Hematopoietic multipotent progenitor cell treated with erythropoietin and hydrocortisone succinate and interleukin-3 and kit ligand, for 6 days (in vitro differentiated cells): Measurements from ENCODE around the gene DHX58.

Experiments
- DNase-seq: peaks from one replicate; pipeline ENCODE4 v3.0.0-alpha.2; 2015

The DHX58 gene

GRCh38 chr17:42129109-42129837 is 16.8 kb upstream of the DHX58 start:
- DNase-seq, result no peak

DNA sequence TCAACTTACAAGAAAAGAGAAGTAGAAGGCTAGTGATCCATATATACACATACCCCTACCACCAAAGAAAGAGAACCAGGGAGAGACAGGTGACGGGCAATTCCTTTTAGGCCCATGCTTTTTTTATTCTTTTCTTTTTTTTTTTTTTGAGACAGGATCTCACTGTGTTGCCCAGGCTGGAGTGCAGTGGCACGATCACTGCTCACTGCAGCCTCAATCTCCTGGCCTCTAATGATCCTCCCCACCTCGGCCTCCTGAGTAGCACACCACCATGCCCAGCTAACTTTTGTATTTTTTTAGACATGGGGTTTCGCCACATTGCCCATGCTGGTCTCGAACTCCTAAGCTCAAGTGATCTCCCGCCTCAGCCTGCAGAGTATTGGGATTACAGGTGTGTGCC is 14.9 kb upstream of the DHX58 start:
- DNase-seq, result no peak

- DNase-seq, result no peak
Measured at GRCh38 chr17:42126836-42127235, 14.3 kb upstream of the DHX58 start.

- no peak for DNase-seq
Measured at GRCh38 chr17:42125565-42125964, 13.1 kb upstream of the DHX58 start.

- no peak for DNase-seq
Measured at GRCh38 chr17:42124256-42124655, 11.7 kb upstream of the DHX58 start.

GRCh38 chr17:42122371-42123303 is 10.1 kb upstream of the DHX58 start, which contains the start of gene HSPB9:
HSPB9 (plus strand) TSS chr17:42122804; CDS start chr17:42122851, 47 bp downstream.
- no peak for DNase-seq

- peak; percentile 93 for DNase-seq
Measured at GRCh38 chr17:42120770-42121769, 8.6 kb upstream of the DHX58 start, which contains the start of gene KAT2A. KAT2A (minus strand) TSS chr17:42121367; CDS start chr17:42121304, 63 bp downstream.

DNA sequence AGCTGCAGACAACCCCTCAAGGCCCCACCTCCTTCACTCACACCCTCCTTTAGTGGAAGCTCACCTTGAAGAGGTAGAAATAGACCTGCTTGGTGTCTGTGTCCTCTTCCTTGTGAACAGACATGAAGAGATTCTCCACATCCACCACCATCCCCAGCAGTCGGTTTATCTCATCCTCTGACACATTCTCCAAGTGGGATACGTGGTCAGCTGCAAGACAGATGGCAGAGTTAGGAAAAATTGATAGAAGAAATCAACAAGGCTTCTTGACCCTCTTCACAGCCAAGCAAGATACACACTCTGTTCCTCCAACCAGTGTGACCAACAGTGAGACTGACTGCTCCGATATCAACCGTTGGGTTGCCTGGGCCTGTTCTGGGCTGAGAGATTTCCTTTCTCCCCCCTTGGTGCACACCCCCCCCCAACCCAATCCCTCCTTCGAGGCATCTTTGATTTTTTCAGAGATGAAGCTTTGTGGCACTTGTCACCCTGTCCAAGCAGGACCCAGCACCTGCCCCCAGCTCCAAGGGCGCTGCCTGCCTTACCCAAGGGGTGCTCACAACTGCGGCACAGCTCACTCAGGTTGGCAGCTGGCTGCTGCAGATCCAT is 7.8 kb upstream of the DHX58 start:
- DNase-seq, result peak; percentile 64

GRCh38 chr17:42119301-42119700 is 6.8 kb upstream of the DHX58 start:
- no peak for DNase-seq

DNA sequence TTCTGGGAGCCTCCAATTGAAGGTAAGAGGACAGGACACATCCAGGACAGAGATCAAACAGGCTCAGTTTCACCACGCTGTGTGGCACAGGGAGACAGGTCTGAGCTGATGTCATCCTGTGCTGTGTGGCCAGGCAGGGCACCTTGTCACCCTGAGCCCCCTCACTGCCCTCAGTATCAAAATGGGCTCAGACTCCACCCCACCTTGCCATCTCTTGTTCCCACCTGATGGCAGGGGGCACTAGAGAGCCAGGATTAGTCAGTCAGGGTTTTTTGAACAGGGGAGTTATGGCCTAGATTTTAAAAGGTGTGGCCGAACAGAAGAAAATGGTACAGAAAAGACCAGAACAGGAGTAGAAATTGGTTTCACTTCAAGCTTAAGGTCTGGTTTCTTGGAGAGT is 6.0 kb upstream of the DHX58 start:
- peak; percentile 75 for DNase-seq

GRCh38 chr17:42118126-42118510 is 5.6 kb upstream of the DHX58 start:
- no peak for DNase-seq

DNA sequence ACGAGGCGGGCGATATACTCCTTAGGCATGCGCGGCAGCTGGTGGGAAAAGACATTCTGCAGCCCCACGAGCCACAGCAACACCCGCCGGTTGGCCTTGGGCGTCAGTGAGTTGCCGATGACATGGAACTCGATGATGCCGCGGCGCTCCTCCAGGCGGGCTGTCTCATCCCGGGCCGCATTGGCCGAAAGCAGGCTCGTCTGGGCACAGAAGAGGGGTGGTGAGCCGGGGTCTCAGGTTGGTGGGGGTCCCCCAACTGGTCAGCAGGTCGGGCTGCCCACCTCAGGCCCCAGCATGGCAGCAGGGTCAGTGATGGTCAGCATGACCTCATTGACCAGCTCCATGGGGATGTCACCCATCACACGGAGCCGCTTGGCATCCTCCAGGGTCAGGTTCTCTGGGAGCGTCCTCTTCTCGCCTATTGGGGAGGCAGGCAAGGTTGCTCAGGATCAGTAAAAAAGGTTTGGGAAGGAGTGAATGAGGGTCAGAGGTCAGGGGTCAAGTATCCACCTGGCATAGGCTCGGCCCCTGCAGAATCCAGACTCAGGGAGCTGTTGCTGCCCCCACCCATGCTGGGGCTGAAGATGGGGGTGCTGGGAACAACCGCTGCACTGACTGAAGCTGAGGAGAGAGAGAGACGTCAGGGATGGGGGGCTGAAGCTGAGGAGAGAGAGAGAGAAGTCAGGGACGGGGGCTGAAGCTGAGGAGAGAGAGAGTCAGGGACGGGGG is 5.0 kb upstream of the DHX58 start:
- DNase-seq, result no peak

- peak; percentile 94 for DNase-seq
Measured at GRCh38 chr17:42116705-42117396, 4.3 kb upstream of the DHX58 start.

DNA sequence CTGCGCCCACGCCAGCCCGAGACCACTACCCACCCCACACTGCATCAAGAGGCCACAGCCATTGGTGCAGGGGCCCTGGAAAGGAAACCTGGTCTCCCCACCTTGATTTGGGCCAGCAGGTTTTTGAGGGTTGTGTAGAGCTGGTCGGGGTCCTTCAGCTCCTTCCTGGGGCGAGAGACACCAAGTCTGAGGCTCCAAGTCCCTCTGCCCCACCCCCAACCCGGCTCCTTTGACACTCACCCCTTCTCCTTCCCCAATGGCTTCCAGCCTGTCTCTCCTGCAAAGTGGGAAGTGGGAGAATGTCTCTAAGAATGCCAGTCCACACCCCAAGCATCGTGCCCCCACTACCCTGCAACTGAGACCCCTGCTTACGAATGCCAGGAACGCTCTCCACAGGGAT is 1.6 kb upstream of the DHX58 start:
- no peak for DNase-seq

DNA sequence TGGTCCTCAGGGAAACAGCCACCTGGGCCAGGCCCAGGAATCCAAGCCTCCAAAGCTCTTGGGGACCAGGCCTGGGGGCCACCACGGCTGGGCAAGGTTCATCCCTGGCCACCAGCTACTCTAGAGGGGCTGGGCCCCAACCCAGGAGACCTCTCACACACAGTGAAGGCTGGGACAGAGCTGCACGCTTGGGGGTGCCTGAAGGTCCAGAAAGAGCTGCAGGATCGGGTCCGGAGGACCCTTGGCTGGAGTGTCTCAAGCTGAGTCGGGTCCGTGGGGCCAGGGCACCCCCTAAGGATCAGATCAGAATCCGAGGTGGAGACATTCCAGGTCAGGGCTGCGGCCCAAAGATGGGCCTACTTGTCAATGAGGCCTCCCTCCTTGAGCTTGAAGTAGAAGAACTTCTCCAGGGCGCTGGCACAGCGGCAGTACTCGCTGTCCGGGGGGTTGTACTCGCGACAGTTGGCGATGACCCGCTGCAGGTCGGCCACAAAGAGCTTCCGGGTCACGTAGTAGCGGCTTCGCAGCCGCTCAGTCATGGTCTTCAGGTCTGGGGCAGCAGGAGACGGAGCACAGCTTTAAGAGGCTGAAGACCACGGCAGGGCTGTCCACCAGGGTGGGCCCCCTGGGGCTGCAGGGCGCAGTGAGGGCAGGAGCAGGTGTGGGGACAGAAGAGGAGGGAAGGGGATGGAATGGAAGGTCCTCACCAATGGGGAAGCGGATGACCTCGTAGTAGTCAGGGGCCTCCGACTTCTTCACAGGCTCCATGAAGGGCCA is 967 bp upstream of the DHX58 start:
- DNase-seq, result no peak

GRCh38 chr17:42111871-42112551 is 503 bp downstream of the DHX58 start:
- peak; percentile 48 for DNase-seq

DNA sequence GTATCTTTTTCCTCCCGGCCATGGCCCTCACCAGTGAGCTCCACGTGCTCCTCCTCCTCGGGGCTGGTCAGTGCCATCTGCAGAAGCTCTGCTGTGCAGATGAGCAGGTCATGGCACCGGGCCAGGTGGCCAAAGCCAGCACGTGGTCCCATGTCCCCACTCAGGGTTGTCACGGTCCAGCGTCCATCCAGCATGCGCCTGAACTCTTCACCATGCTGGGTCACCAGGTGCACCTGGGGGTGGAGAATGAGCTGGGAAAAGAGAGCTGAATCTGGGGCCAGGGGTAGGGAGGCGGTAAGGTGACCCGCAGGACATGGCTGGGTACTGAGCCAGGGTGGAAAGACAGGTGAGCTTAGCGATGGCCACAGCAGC is 1.3 kb downstream of the DHX58 start:
- DNase-seq, result no peak

GRCh38 chr17:42110301-42111264 is 1.9 kb downstream of the DHX58 start:
- DNase-seq, result no peak
